GM21526 (cell line): ENCODE results near the gene RAE1.

Experiments used
- ATAC-seq: cut with Tn5 transposase; IDR thresholded peaks from one replicate; pipeline ENCODE4 v1.9.1; 2021; ENCODE audit warnings: moderate library complexity; ENCODE audit not compliant: unreplicated experiment, low FRiP score

The RAE1 gene

GRCh38 chr20:57351042-57351783 is at the start of gene RAE1:
RAE1 (plus strand) TSS chr20:57351255; CDS start chr20:57354039, 2,784 bp downstream.
- ATAC-seq, result peak; percentile 73

- ATAC-seq, result no peak
Measured at GRCh38 chr20:57306747-57307146, 44.3 kb upstream of the RAE1 start.

- no peak for ATAC-seq
Measured at GRCh38 chr20:57308451-57309271, 42.4 kb upstream of the RAE1 start.

- no peak for ATAC-seq
Measured at GRCh38 chr20:57309544-57310115, 41.4 kb upstream of the RAE1 start.

- no peak for ATAC-seq
Measured at GRCh38 chr20:57310821-57311514, 40.1 kb upstream of the RAE1 start.

GRCh38 chr20:57312138-57312537 is 38.9 kb upstream of the RAE1 start:
- ATAC-seq, result no peak

- no peak for ATAC-seq
Measured at GRCh38 chr20:57313230-57313629, 37.8 kb upstream of the RAE1 start.

- ATAC-seq, result no peak
Measured at GRCh38 chr20:57313951-57314350, 37.1 kb upstream of the RAE1 start.

GRCh38 chr20:57315083-57315975 is 35.7 kb upstream of the RAE1 start:
- ATAC-seq, result no peak

- no peak for ATAC-seq
Measured at GRCh38 chr20:57315976-57316480, 35.0 kb upstream of the RAE1 start.

GRCh38 chr20:57316795-57317201 is 34.3 kb upstream of the RAE1 start:
- no peak for ATAC-seq

- ATAC-seq, result no peak
Measured at GRCh38 chr20:57317316-57317788, 33.7 kb upstream of the RAE1 start.

GRCh38 chr20:57317789-57318371 is 33.2 kb upstream of the RAE1 start:
- no peak for ATAC-seq

GRCh38 chr20:57319584-57319983 is 31.5 kb upstream of the RAE1 start:
- ATAC-seq, result no peak

- ATAC-seq, result no peak
Measured at GRCh38 chr20:57320358-57320757, 30.7 kb upstream of the RAE1 start.

GRCh38 chr20:57321142-57321541 is 29.9 kb upstream of the RAE1 start:
- ATAC-seq, result no peak

GRCh38 chr20:57322476-57322875 is 28.6 kb upstream of the RAE1 start:
- no peak for ATAC-seq

GRCh38 chr20:57323034-57323433 is 28.0 kb upstream of the RAE1 start:
- ATAC-seq, result no peak
